Hair follicle dermal papilla cell (primary cell): ENCODE measurements around the gene TAF7. TPM values are rescaled to one million over a fixed set of nuclear protein-coding genes. Genes with fewer than 3 reads are reported as not detected.

Experiments
- total RNA-seq: library from RNA; depleted of rRNA; stranded (reverse); fragments of >200 nt; gene quantifications from 2 replicates; pipeline ENCODE4 v1.2.3, GENCODE V29; 2012

TAF7 gene, protein sequence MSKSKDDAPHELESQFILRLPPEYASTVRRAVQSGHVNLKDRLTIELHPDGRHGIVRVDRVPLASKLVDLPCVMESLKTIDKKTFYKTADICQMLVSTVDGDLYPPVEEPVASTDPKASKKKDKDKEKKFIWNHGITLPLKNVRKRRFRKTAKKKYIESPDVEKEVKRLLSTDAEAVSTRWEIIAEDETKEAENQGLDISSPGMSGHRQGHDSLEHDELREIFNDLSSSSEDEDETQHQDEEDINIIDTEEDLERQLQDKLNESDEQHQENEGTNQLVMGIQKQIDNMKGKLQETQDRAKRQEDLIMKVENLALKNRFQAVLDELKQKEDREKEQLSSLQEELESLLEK
- total RNA-seq, result 66.9 and 68.6 TPM in 2 replicates

DNA sequence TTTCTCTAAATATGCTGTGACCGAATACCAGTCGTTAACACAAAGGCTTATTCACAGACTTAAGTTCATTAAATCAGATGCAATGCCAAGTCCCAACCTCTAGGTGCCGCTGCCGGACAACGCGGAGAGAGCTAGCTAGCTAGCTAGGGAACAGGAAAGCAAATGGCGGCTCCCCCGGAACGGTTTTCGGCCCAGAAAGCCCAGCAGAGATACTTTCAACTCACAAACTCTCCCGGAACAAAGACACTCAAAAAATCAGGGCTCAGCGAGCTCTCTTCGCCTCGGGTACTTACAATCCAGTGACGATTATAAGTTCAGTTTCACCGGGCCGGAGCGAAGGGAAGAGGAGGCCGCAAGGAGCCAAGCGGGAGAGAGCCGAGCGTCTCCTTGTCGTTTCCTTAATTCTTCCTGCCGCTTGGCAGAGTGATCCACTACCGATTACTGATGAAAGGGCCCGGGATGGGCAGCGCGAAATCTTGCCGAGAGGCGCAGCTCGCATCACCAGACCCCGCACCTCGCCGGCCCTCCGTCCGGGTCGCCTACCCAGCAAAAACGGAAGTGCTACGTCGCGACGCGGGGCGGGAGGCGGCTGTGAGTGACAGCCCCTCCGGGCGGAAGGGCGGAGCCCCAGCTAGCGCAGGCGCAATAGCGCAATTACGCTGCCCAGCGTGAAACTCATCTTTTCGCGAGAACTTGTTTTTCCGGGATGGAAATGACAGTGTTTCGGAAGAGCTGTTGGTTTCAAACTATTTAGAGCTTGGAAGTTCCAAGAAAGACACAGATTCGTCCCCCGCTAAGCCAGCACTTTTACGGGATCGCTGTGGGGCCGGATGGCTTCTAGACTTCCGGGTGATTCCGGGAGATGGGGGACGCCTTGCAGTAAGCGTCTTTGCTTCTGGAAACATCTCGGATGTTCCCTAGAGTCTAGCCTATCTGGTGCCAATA lies at the start of gene TAF7:
TAF7 (minus strand) TSS at position 560 of the 945 bp plus-strand sequence. CDS start 740 bp downstream, outside the sequence.

DNA sequence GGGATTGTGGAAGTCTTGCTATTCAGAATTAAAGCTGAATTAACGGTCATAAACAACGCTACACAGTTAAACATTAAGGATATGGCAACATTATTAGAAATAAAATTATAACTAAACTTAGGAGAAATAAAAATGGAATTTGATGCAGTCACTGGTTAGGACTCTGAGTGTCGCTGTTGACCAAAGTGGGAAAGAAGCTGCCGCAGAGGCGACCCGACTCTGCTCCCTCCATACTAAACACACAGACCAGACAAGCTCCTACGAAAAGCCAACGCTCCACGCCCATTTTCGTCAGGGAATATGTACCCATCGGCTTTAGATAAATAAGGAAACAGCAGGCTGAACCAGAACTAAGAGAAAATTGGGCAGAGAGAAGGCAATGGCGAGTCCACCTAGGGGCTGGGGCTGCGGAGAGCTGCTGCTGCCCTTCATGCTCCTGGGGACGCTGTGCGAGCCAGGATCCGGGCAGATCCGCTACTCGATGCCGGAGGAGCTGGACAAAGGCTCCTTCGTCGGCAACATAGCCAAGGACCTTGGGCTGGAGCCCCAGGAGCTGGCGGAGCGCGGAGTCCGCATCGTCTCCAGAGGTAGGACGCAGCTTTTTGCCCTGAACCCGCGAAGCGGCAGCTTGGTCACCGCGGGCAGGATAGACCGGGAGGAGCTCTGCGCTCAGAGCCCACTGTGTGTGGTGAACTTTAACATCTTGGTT lies 43.5 kb upstream of the TAF7 start, which contains the start of gene PCDHGA5:
PCDHGA5 (plus strand) TSS at position 211 of the 709 bp plus-strand sequence; CDS start at position 380, 169 bp downstream.

DNA sequence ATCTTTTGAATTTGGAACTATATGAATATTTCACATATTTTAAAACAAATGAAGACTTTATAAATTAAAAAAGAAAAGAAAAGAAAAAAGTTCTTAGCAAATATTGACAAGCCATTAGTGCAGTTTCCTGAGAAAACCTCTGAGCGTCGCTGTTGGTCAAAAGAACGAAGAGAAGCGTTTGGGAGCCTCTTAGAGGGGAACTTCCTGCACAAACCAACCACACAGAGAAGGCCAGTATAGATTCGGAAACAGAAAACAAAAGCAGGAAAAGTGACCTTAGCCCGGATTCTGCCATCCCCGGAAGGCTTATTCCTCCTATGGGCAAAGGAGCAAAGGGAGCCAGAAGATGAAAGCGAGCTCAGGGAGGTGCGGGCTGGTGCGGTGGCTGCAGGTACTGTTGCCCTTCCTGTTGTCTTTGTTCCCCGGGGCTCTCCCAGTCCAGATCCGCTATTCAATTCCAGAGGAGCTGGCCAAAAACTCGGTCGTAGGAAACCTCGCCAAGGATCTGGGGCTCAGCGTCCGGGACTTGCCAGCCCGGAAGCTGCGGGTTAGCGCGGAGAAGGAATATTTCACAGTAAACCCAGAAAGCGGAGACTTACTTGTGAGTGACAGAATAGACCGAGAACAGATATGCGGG lies 39.3 kb upstream of the TAF7 start, which contains the start of gene PCDHGB2:
PCDHGB2 (plus strand) TSS at position 205 of the 637 bp plus-strand sequence; CDS start at position 347, 142 bp downstream.

DNA sequence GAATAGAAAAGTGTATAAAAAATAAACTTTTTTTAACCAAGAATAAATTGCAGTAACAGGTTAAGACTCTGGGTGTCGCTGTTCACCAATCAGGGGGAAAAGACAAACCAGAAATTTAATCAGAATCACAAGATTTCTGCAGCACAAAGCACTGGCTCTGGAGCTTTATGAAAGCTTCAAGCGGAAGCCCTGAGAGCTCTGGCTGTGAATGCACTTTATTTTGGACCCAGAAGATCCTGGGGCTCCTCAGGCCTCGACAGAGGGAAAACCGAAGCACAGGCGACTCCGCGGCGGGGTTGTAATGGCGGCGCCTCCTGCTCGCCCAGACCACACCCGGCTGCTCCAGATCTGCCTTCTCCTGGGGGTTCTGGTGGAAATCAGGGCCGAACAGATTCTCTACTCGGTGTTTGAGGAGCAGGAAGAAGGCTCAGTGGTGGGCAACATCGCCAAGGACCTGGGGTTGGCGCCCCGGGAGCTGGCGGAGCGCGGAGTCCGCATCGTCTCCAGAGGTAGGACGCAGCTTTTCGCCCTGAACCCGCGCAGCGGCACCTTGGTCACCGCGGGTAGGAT lies 34.4 kb upstream of the TAF7 start, which contains the start of gene PCDHGA4:
PCDHGA4 (plus strand) TSS at position 122 of the 570 bp plus-strand sequence; CDS start at position 209, 87 bp downstream.

DNA sequence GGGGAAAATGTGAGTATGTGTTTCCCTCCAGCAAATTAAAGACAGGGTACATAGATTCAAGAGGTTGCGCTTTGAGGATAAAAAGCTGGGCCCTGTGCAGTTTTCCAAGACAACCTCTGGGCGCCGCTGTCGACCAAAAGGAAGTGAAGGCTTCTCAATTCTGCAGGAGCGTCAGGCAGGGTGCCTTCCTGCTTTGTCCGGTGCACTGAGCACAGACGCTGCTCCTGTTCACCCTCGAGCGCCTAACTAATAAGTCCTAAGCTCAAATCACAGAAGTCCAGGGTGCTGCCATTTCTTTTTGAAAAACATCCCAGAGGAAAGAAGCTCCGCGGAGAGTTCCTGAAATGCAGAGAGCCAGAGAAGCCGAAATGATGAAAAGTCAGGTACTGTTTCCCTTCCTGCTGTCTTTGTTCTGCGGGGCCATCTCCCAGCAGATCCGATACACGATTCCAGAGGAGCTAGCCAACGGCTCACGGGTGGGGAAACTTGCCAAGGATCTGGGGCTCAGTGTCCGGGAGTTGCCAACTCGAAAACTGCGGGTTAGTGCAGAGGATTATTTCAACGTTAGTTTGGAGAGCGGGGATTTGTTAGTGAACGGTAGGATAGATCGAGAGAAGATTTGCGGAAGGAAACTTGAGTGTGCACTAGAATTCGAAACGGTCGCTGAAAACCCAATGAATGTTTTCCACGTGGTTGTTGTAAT lies 29.5 kb upstream of the TAF7 start, which contains the start of gene PCDHGB1:
PCDHGB1 (plus strand) TSS at position 183 of the 703 bp plus-strand sequence; CDS start at position 345, 162 bp downstream.

DNA sequence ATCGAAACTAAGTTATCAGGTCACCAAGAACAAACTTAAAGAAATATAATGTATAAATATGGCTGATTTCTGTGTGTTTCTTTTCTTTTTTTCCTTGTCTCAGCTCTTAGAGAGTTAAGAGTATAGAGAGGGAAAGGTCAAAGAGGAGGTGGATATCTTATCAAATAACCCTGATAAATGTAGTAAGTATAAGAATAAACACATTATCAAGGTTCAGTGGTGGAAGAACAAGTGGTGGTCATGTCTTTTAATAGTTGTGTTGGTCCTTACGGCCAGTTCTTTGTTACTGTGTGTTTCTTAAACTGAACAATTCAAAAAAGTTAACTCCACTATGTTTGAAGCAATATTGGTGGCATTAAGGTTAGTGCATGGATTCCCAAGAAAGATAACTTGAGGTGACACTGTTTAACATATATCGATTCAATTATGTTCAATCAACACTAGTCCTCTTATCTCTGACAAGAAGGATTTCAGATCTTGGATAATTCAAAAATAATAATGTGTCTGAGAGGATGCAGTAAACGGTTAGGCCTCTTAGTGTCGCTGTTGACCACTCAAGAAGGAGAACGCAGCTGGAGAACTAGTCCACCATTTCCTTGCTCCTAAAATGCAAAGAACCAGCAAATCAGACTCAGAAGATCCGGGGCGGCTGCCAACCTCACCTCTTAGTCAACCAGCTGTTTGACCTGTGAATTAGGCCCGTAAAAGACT lies 22.8 kb upstream of the TAF7 start, which contains the start of gene PCDHGA3:
PCDHGA3 (plus strand) TSS at position 588 of the 711 bp plus-strand sequence. CDS start 205 bp downstream, outside the sequence.

DNA sequence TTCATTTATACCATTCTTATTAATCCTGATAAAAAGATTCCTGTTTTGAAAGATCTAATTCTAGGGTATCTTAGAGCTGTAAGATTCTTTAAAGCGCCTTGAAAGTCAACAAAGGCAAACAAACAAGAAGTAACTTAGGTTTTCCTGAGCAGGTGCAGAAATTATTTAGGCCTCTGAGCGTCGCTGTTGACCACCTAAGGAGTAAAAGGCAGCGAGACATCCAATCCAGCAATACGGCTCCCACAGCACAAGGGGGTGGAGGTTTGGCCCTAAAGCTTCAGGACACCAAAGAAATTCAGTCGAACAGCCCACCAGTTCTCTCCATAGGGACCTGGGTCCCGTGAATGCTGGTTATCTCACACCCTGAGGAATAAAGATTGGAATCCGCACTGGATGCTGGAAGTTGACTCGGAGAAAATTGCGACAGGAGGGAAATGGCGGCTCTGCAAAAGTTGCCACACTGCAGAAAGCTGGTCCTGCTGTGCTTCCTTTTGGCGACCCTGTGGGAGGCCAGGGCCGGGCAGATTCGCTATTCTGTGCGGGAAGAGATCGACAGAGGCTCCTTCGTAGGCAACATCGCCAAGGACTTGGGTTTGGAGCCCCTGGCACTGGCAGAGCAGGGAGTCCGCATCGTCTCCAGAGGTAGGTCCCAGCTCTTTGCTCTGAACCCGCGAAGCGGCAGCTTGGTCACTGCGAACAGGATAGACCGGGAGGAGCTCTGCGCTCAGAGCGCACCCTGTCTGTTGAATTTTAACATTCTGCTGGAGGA lies 18.1 kb upstream of the TAF7 start, which contains the start of gene PCDHGA2:
PCDHGA2 (plus strand) TSS at position 223 of the 769 bp plus-strand sequence.

DNA sequence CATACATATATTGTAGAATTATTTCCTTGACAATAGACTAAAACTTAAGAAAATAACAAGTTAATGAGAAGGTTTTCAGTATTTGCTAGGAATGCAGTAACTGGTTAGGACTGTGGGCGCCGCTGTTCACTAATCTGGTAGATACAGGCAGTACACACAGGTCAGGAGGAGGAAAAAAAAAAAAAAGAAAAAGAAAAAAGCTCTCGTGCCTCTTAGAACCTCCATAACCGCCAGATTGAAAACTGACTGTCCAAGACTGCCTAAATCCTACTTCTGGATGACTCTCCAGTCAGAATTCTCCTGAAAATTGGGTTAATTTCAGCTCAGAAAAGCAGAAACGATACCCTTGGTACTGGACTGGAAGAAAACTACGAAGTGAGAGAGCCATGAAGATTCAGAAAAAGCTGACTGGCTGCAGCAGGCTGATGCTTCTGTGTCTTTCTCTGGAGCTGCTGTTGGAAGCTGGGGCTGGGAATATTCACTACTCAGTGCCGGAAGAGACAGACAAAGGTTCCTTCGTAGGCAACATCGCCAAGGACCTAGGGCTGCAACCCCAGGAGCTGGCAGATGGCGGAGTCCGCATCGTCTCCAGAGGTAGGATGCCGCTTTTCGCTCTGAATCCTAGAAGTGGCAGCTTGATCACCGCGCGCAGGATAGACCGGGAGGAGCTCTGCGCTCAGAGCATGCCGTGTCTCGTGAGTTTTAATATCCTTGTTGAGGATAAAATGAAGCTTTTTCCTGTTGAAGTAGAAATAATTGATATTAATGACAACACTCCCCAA lies 9.9 kb upstream of the TAF7 start, which contains the start of gene PCDHGA1:
PCDHGA1 (plus strand) TSS at position 216 of the 782 bp plus-strand sequence.

DNA sequence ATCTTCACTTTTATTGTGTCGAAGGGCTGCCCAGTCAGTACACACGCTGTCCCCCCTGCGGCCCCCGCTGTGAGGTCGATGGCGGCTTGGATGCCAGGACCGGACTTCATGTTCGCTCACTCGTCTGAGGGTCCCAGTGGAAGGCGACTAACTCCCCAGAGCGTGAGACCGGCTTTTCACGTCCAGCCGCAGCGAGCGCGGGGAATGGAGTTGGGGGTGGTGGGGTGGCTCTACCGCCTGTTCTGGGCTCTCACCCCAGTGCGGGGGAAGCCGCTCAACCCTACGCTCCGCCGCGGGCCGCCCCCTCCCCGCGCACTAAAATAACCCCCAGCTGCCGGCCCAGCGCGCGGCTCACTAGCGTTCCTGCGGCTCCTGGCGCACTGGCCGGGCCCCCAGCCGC lies 16.8 kb downstream of the TAF7 start, which contains the start of gene SLC25A2:
SLC25A2 (minus strand) TSS at position 294 of the 400 bp plus-strand sequence; CDS start at position 110, 184 bp downstream.

Other genes with a start within 250 kb of the TAF7 start
- gene PCDHB2, start 226.2 kb downstream of the TAF7 start, total RNA-seq, result 6.8 and 7.0 TPM in 2 replicates
- 1.2 and 1.8 TPM in 2 replicates for gene PCDHB3, start 220.3 kb downstream of the TAF7 start, total RNA-seq
- 0.49 TPM in 2 replicates for gene PCDHB4, start 199.0 kb downstream of the TAF7 start, total RNA-seq
- gene PCDHB5, start 185.6 kb downstream of the TAF7 start, total RNA-seq, result 1.1 and 1.2 TPM in 2 replicates
- 0.49 and 0.73 TPM in 2 replicates for gene PCDHB6, start 170.7 kb downstream of the TAF7 start, total RNA-seq
- 1.1 and 2.1 TPM in 2 replicates for gene PCDHB7, start 148.1 kb downstream of the TAF7 start, total RNA-seq
- gene PCDHB8, start 143.0 kb downstream of the TAF7 start, total RNA-seq, result 1.2 and 1.5 TPM in 2 replicates
- gene PCDHB16, start 138.4 kb downstream of the TAF7 start, total RNA-seq, result 0.81 and 1.8 TPM in 2 replicates
- gene PCDHB9, start 133.6 kb downstream of the TAF7 start, total RNA-seq, result 0.97 and 2.2 TPM in 2 replicates
- 0.81 and 0.97 TPM in 2 replicates for gene PCDHB10, start 128.4 kb downstream of the TAF7 start, total RNA-seq
- 0.73 and 0.81 TPM in 2 replicates for gene PCDHB11, start 121.2 kb downstream of the TAF7 start, total RNA-seq
- gene PCDHB12, start 112.1 kb downstream of the TAF7 start, total RNA-seq, result 0.32 and 0.97 TPM in 2 replicates
- gene PCDHB13, start 106.9 kb downstream of the TAF7 start, total RNA-seq, result 1.2 and 1.3 TPM in 2 replicates
- 0.61 and 1.3 TPM in 2 replicates for gene PCDHB14, start 97.4 kb downstream of the TAF7 start, total RNA-seq
- 0.24 and 0.32 TPM in 2 replicates for gene PCDHB15, start 75.4 kb downstream of the TAF7 start, total RNA-seq
- 1.3 and 1.9 TPM in 2 replicates for gene SLC25A2, start 16.7 kb downstream of the TAF7 start, total RNA-seq
- gene PCDHGA1, start 9.7 kb upstream of the TAF7 start, total RNA-seq, result 1.1 and 1.6 TPM in 2 replicates
- 4.2 and 6.0 TPM in 2 replicates for gene PCDHGA2, start 18.0 kb upstream of the TAF7 start, total RNA-seq
- gene PCDHGA3, start 23.0 kb upstream of the TAF7 start, total RNA-seq, result 4.9 and 5.7 TPM in 2 replicates
- gene PCDHGB1, start 29.3 kb upstream of the TAF7 start, total RNA-seq, result 3.5 and 4.2 TPM in 2 replicates
- gene PCDHGA4, start 34.2 kb upstream of the TAF7 start, total RNA-seq, result 7.8 and 8.9 TPM in 2 replicates
- 4.1 and 4.6 TPM in 2 replicates for gene PCDHGB2, start 39.2 kb upstream of the TAF7 start, total RNA-seq
- gene PCDHGA5, start 43.4 kb upstream of the TAF7 start, total RNA-seq, result 3.2 and 4.0 TPM in 2 replicates
- gene PCDHGB3, start 49.5 kb upstream of the TAF7 start, total RNA-seq, result 6.8 and 7.7 TPM in 2 replicates
- gene PCDHGA6, start 53.1 kb upstream of the TAF7 start, total RNA-seq, result 6.5 and 6.8 TPM in 2 replicates
- 7.2 and 7.5 TPM in 2 replicates for gene PCDHGA7, start 62.0 kb upstream of the TAF7 start, total RNA-seq
- 18.0 and 23.0 TPM in 2 replicates for gene PCDHGB4, start 66.9 kb upstream of the TAF7 start, total RNA-seq
- 3.0 and 4.1 TPM in 2 replicates for gene PCDHGA8, start 71.8 kb upstream of the TAF7 start, total RNA-seq
- 28.4 and 32.7 TPM in 2 replicates for gene PCDHGB5, start 77.2 kb upstream of the TAF7 start, total RNA-seq
- gene PCDHGA9, start 82.0 kb upstream of the TAF7 start, total RNA-seq, result 7.1 and 7.3 TPM in 2 replicates
- gene PCDHGB6, start 87.2 kb upstream of the TAF7 start, total RNA-seq, result 5.0 and 6.1 TPM in 2 replicates
- gene PCDHGA10, start 92.2 kb upstream of the TAF7 start, total RNA-seq, result 16.7 and 19.1 TPM in 2 replicates
- gene PCDHGB7, start 96.9 kb upstream of the TAF7 start, total RNA-seq, result 20.2 and 20.3 TPM in 2 replicates
- gene PCDHGA11, start 100.3 kb upstream of the TAF7 start, total RNA-seq, result 14.6 and 19.8 TPM in 2 replicates
- 23.6 and 37.8 TPM in 2 replicates for gene PCDHGA12, start 109.7 kb upstream of the TAF7 start, total RNA-seq
- 126 and 129 TPM in 2 replicates for gene PCDHGC3, start 155.2 kb upstream of the TAF7 start, total RNA-seq
- gene PCDHGC4, start 164.2 kb upstream of the TAF7 start, total RNA-seq, result 6.3 and 6.5 TPM in 2 replicates
- 4.5 and 4.7 TPM in 2 replicates for gene PCDHGC5, start 168.3 kb upstream of the TAF7 start, total RNA-seq